ENCODE results near the gene KCTD16.

KCTD16 gene

GRCh38 chr5:144522698-144523097 lies 352.0 kb downstream of the KCTD16 start:
- no peaks in the 10 kb centered on the region for H4K20me1 ChIP-seq (ENCODE audit: insufficient read depth, low read length, poor library complexity, severe bottlenecking)
- no peak overlapping the region for H3K4me3 ChIP-seq (ENCODE audit: low read length, poor library complexity, severe bottlenecking)
- no peaks in the 10 kb centered on the region for H3K4me1 ChIP-seq (ENCODE audit: insufficient read depth, low read length, poor library complexity, severe bottlenecking)
- no peak overlapping the region for H3K9ac ChIP-seq (ENCODE audit: low read depth, low read length, poor library complexity, severe bottlenecking)
- H3K4me2 ChIP-seq (ENCODE audit: low read depth, low read length, poor library complexity, severe bottlenecking), result no peak overlapping the region
- no peak overlapping the region for H2AFZ ChIP-seq (ENCODE audit: low read length)
- H3K27me3 ChIP-seq (ENCODE audit: insufficient read depth, low read length, poor library complexity, severe bottlenecking), result no peaks in the 10 kb centered on the region
- no peaks in the 10 kb centered on the region for H3K36me3 ChIP-seq (ENCODE audit: insufficient read depth, low read length)
- H3F3A ChIP-seq (ENCODE audit: low read depth), result no peaks in the 10 kb centered on the region
- no peaks in the 10 kb centered on the region for H3K79me2 ChIP-seq (ENCODE audit: insufficient read depth, low read length)
- no peaks in the 10 kb centered on the region; the same call in 1 of the 2 replicates for H3K9me2 ChIP-seq (replicated peaks; ENCODE audit: low read depth, low read length)
- no peak for TF ChIP-seq EZH2phosphoT487 (IDR thresholded peaks at IDR 0.05; ENCODE audit: borderline replicate concordance)
- TF ChIP-seq CTCF (conservative IDR thresholded peaks at IDR 0.05; ENCODE audit: low read length), result no peak
- no peaks in the 10 kb centered on the region for H3K9me3 ChIP-seq (ENCODE audit: insufficient read depth, low read depth, low read length)

GRCh38 chr5:144525000-144525399 lies 354.3 kb downstream of the KCTD16 start:
- Histone ChIP-seq H2AFZ (ENCODE audit: low read length) (no peak overlapping the region), H3K4me2 (ENCODE audit: low read depth, low read length, poor library complexity, severe bottlenecking) (no peak overlapping the region), H3K79me2 (ENCODE audit: insufficient read depth, low read length) (no peaks in the 10 kb centered on the region), H3K9me2 (replicated peaks; ENCODE audit: low read depth, low read length) (no peaks in the 10 kb centered on the region; the same call in 1 of the 2 replicates), H3K9ac (ENCODE audit: low read depth, low read length, poor library complexity, severe bottlenecking) (no peak overlapping the region), H3K9me3 (ENCODE audit: insufficient read depth, low read depth, low read length) (no peaks in the 10 kb centered on the region), H3K4me1 (ENCODE audit: insufficient read depth, low read length, poor library complexity, severe bottlenecking) (no peaks in the 10 kb centered on the region), H4K20me1 (ENCODE audit: insufficient read depth, low read length, poor library complexity, severe bottlenecking) (no peaks in the 10 kb centered on the region), H3K4me3 (ENCODE audit: low read length, poor library complexity, severe bottlenecking) (no peak overlapping the region), H3K36me3 (ENCODE audit: insufficient read depth, low read length) (no peaks in the 10 kb centered on the region), H3K27me3 (ENCODE audit: insufficient read depth, low read length, poor library complexity, severe bottlenecking) (no peaks in the 10 kb centered on the region), H3F3A (ENCODE audit: low read depth) (no peaks in the 10 kb centered on the region)
- TF ChIP-seq CTCF (conservative IDR thresholded peaks at IDR 0.05; ENCODE audit: low read length), result no peak
- no peak for TF ChIP-seq EZH2phosphoT487 (IDR thresholded peaks at IDR 0.05; ENCODE audit: borderline replicate concordance)

- H4K20me1 ChIP-seq (ENCODE audit: insufficient read depth, low read length, poor library complexity, severe bottlenecking), result no peaks in the 10 kb centered on the region
- no peak for TF ChIP-seq EZH2phosphoT487 (IDR thresholded peaks at IDR 0.05; ENCODE audit: borderline replicate concordance)
- no peak for TF ChIP-seq CTCF (conservative IDR thresholded peaks at IDR 0.05; ENCODE audit: low read length)
- no peaks in the 10 kb centered on the region for H3K36me3 ChIP-seq (ENCODE audit: insufficient read depth, low read length)
- no peaks in the 10 kb centered on the region for H3F3A ChIP-seq (ENCODE audit: low read depth)
- H3K9me2 ChIP-seq (replicated peaks; ENCODE audit: low read depth, low read length), result no peaks in the 10 kb centered on the region; the same call in 1 of the 2 replicates
- H3K4me3 ChIP-seq (ENCODE audit: low read length, poor library complexity, severe bottlenecking), result no peak overlapping the region
- no peaks in the 10 kb centered on the region for H3K9me3 ChIP-seq (ENCODE audit: insufficient read depth, low read depth, low read length)
- H2AFZ ChIP-seq (ENCODE audit: low read length), result no peak overlapping the region
- no peaks in the 10 kb centered on the region for H3K4me1 ChIP-seq (ENCODE audit: insufficient read depth, low read length, poor library complexity, severe bottlenecking)
- H3K4me2 ChIP-seq (ENCODE audit: low read depth, low read length, poor library complexity, severe bottlenecking), result no peak overlapping the region
- H3K79me2 ChIP-seq (ENCODE audit: insufficient read depth, low read length), result no peaks in the 10 kb centered on the region
- no peaks in the 10 kb centered on the region for H3K27me3 ChIP-seq (ENCODE audit: insufficient read depth, low read length, poor library complexity, severe bottlenecking)
- H3K9ac ChIP-seq (ENCODE audit: low read depth, low read length, poor library complexity, severe bottlenecking), result no peak overlapping the region
These were observed 360.5 kb downstream of the KCTD16 start for GRCh38 chr5:144531188-144531587.

Data from Loucy (cell line).